Measurements from ENCODE around the gene RANBP17. TPM values are rescaled to one million over a fixed set of nuclear protein-coding genes. Genes with fewer than 3 reads are reported as not detected.
A peak's percentile ranks its signal among the peaks of the same experiment; 100 is the strongest.

The RANBP17 gene
- polyA plus RNA-seq, 1 donor from 2014 or later = 25.5 TPM

DNA sequence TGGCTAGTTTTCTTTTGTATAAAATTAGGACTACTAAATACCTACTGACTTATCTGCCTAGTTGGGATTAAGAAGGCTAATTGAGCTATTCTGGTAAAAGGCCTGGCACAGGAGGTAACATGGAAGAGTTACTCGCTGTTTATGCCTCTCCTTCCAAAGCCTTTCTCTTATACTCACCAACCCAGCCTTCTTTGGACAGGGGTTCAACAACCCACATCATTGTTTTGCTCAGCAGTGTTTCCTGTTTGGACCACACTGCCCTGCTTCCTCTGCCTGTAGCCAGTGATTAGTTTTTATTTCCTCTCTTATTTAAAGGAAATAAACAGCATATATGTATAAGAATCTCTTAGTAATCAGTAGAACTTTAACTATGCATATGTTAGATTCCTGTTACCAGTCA lies 362.1 kb downstream of the RANBP17 start:
- Histone ChIP-seq H4K20me1 (ENCODE audit: insufficient read depth) (no peaks in the 10 kb centered on the region), H3K9me2 (ENCODE audit: insufficient read depth, low read length) (no peaks in the 10 kb centered on the region), H3K9ac (ENCODE audit: low read length) (no peak overlapping the region), H3K79me2 (replicated peaks; ENCODE audit: insufficient read depth, low read length) (no peaks in the 10 kb centered on the region), H3K27me3 (ENCODE audit: insufficient read depth, low read depth, low read length) (no peaks in the 10 kb centered on the region), H3K4me3 (ENCODE audit: low read length) (no peak overlapping the region), H2AFZ (ENCODE audit: low read depth, low read length) (no peak overlapping the region), H3F3A (ENCODE audit: insufficient read depth, low read length, poor library complexity, severe bottlenecking) (no peaks in the 10 kb centered on the region), H3K27ac (ENCODE audit: low read length) (no peak overlapping the region), H3K9me3 (ENCODE audit: low read length) (no peaks in the 10 kb centered on the region), H3K36me3 (ENCODE audit: insufficient read depth, low read length) (no peaks in the 10 kb centered on the region), H3K4me2 (ENCODE audit: low read length) (no peak overlapping the region)
- TF ChIP-seq MXI1 (conservative IDR thresholded peaks at IDR 0.05; ENCODE audit: poor library complexity, severe bottlenecking) (no peak), CTCF (IDR thresholded peaks at IDR 0.05; ENCODE audit: poor library complexity, severe bottlenecking) (no peak), EP300 (conservative IDR thresholded peaks at IDR 0.05; ENCODE audit: poor library complexity, severe bottlenecking) (no peak), SMC3 (conservative IDR thresholded peaks at IDR 0.05; ENCODE audit: poor library complexity) (no peak), EZH2 (IDR thresholded peaks at IDR 0.05; ENCODE audit: borderline replicate concordance, insufficient read depth, low read length, poor library complexity, severe bottlenecking) (no peak), TAF1 (IDR thresholded peaks at IDR 0.05; ENCODE audit: low read depth) (no peak), RAD21 (conservative IDR thresholded peaks at IDR 0.05) (no peak)

GRCh38 chr5:171226096-171226754 lies 364.4 kb downstream of the RANBP17 start:
- Histone ChIP-seq H3K36me3 (ENCODE audit: insufficient read depth, low read length) (no peaks in the 10 kb centered on the region), H2AFZ (ENCODE audit: low read depth, low read length) (no peak overlapping the region), H3K9me2 (ENCODE audit: insufficient read depth, low read length) (no peaks in the 10 kb centered on the region), H3K4me2 (ENCODE audit: low read length) (no peak overlapping the region), H4K20me1 (ENCODE audit: insufficient read depth) (no peaks in the 10 kb centered on the region), H3F3A (ENCODE audit: insufficient read depth, low read length, poor library complexity, severe bottlenecking) (no peaks in the 10 kb centered on the region), H3K9ac (ENCODE audit: low read length) (no peak overlapping the region), H3K27ac (ENCODE audit: low read length) (no peak overlapping the region), H3K4me3 (ENCODE audit: low read length) (no peak overlapping the region), H3K9me3 (ENCODE audit: low read length) (no peaks in the 10 kb centered on the region), H3K27me3 (ENCODE audit: insufficient read depth, low read depth, low read length) (no peaks in the 10 kb centered on the region), H3K79me2 (replicated peaks; ENCODE audit: insufficient read depth, low read length) (no peaks in the 10 kb centered on the region)
- no peak for TF ChIP-seq EZH2 (IDR thresholded peaks at IDR 0.05; ENCODE audit: borderline replicate concordance, insufficient read depth, low read length, poor library complexity, severe bottlenecking)
- TF ChIP-seq CTCF (IDR thresholded peaks at IDR 0.05; ENCODE audit: poor library complexity, severe bottlenecking) = peak; percentile 60
- TF ChIP-seq RAD21 (conservative IDR thresholded peaks at IDR 0.05) = peak; percentile 54
- no peak for TF ChIP-seq EP300 (conservative IDR thresholded peaks at IDR 0.05; ENCODE audit: poor library complexity, severe bottlenecking)
- TF ChIP-seq SMC3 (conservative IDR thresholded peaks at IDR 0.05; ENCODE audit: poor library complexity) = peak; percentile 62
- no peak for TF ChIP-seq MXI1 (conservative IDR thresholded peaks at IDR 0.05; ENCODE audit: poor library complexity, severe bottlenecking)

DNA sequence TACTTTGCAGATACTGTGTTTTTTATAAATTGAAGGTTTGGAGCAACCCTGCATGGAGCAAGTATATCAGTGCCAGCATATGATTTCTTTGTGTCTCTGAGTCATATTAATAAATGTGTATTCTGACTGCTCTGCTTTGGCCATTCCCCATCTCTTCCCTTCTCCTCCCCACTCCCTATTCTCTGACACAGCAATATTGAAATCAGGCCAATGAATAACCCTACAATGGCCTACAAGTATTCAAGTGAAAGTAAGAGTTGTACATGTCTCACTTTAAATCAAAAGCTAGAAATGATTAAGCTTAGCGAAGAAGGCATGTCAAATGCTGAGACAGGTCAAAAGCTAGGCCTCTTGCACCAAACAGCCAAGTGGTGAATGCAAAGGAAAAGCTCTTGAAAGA lies 365.0 kb downstream of the RANBP17 start:
- Histone ChIP-seq H3K27ac (ENCODE audit: low read length) (no peak overlapping the region), H3F3A (ENCODE audit: insufficient read depth, low read length, poor library complexity, severe bottlenecking) (no peaks in the 10 kb centered on the region), H3K4me3 (ENCODE audit: low read length) (no peak overlapping the region), H3K9me2 (ENCODE audit: insufficient read depth, low read length) (no peaks in the 10 kb centered on the region), H3K9ac (ENCODE audit: low read length) (no peak overlapping the region), H3K79me2 (replicated peaks; ENCODE audit: insufficient read depth, low read length) (no peaks in the 10 kb centered on the region), H4K20me1 (ENCODE audit: insufficient read depth) (no peaks in the 10 kb centered on the region), H3K27me3 (ENCODE audit: insufficient read depth, low read depth, low read length) (no peaks in the 10 kb centered on the region), H3K36me3 (ENCODE audit: insufficient read depth, low read length) (no peaks in the 10 kb centered on the region), H2AFZ (ENCODE audit: low read depth, low read length) (no peak overlapping the region), H3K4me2 (ENCODE audit: low read length) (no peak overlapping the region), H3K9me3 (ENCODE audit: low read length) (no peaks in the 10 kb centered on the region)
- no peak for TF ChIP-seq EP300 (conservative IDR thresholded peaks at IDR 0.05; ENCODE audit: poor library complexity, severe bottlenecking)
- TF ChIP-seq CTCF (IDR thresholded peaks at IDR 0.05; ENCODE audit: poor library complexity, severe bottlenecking) = no peak
- TF ChIP-seq SMC3 (conservative IDR thresholded peaks at IDR 0.05; ENCODE audit: poor library complexity) = no peak
- TF ChIP-seq, protein P1, sequence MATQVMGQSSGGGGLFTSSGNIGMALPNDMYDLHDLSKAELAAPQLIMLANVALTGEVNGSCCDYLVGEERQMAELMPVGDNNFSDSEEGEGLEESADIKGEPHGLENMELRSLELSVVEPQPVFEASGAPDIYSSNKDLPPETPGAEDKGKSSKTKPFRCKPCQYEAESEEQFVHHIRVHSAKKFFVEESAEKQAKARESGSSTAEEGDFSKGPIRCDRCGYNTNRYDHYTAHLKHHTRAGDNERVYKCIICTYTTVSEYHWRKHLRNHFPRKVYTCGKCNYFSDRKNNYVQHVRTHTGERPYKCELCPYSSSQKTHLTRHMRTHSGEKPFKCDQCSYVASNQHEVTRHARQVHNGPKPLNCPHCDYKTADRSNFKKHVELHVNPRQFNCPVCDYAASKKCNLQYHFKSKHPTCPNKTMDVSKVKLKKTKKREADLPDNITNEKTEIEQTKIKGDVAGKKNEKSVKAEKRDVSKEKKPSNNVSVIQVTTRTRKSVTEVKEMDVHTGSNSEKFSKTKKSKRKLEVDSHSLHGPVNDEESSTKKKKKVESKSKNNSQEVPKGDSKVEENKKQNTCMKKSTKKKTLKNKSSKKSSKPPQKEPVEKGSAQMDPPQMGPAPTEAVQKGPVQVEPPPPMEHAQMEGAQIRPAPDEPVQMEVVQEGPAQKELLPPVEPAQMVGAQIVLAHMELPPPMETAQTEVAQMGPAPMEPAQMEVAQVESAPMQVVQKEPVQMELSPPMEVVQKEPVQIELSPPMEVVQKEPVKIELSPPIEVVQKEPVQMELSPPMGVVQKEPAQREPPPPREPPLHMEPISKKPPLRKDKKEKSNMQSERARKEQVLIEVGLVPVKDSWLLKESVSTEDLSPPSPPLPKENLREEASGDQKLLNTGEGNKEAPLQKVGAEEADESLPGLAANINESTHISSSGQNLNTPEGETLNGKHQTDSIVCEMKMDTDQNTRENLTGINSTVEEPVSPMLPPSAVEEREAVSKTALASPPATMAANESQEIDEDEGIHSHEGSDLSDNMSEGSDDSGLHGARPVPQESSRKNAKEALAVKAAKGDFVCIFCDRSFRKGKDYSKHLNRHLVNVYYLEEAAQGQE (IDR thresholded peaks at IDR 0.05; ENCODE audit: borderline replicate concordance) = no peak
- TF ChIP-seq TAF1 (IDR thresholded peaks at IDR 0.05; ENCODE audit: low read depth) = no peak
- TF ChIP-seq MXI1 (conservative IDR thresholded peaks at IDR 0.05; ENCODE audit: poor library complexity, severe bottlenecking) = no peak
- no peak for TF ChIP-seq POLR2AphosphoS5 (IDR thresholded peaks at IDR 0.05)
- no peak for TF ChIP-seq EZH2 (IDR thresholded peaks at IDR 0.05; ENCODE audit: borderline replicate concordance, insufficient read depth, low read length, poor library complexity, severe bottlenecking)
- no peak for TF ChIP-seq RAD21 (conservative IDR thresholded peaks at IDR 0.05)
